GM23338 (cell line): Measurements from ENCODE around the gene HADHB. TPM values are rescaled to one million over a fixed set of nuclear protein-coding genes. Genes with fewer than 3 reads are reported as not detected.

Experiments
- ATAC-seq: fragments of 200-7000 bp; cut with Tn5 transposase; 3 replicates; pipeline ENCODE4 v1.9.1; 2020
- DNase-seq: peaks from one replicate; pipeline ENCODE4 v3.0.0-alpha.2; 2015; ENCODE audit warnings: low spot score
- H2AFZ ChIP-seq: fragments of 200-600 bp; sonication (generic); 2 replicates; pipeline ENCODE4 v1.8.0; 2016; ENCODE audit warnings: antibody characterized with exemption, mild to moderate bottlenecking, moderate library complexity
- H3F3A ChIP-seq: fragments of 200-600 bp; sonication (generic); replicated peaks from 2 replicates; pipeline ENCODE4 v1.8.0; 2017; ENCODE audit warnings: antibody characterized with exemption, mixed run types, low read depth
- H3K27ac ChIP-seq: fragments of 200-600 bp; sonication (generic); 2 replicates; pipeline ENCODE4 v1.6.1; 2016; ENCODE audit warnings: low read depth
- H3K27me3 ChIP-seq: fragments of 200-600 bp; sonication (generic); 2 replicates; pipeline ENCODE4 v1.8.0; 2016; ENCODE audit warnings: mild to moderate bottlenecking, mixed run types, moderate library complexity; ENCODE audit not compliant: insufficient read depth
- H3K36me3 ChIP-seq: fragments of 200-600 bp; sonication (generic); 2 replicates; pipeline ENCODE4 v1.8.0; 2016; ENCODE audit warnings: mild to moderate bottlenecking; ENCODE audit not compliant: insufficient read depth
- H3K4me1 ChIP-seq: fragments of 200-600 bp; sonication (generic); 2 replicates; pipeline ENCODE4 v1.8.0; 2016; ENCODE audit warnings: mild to moderate bottlenecking, moderate library complexity; ENCODE audit not compliant: insufficient read depth
- H3K4me2 ChIP-seq: fragments of 200-600 bp; sonication (generic); 2 replicates; pipeline ENCODE4 v1.7.1; 2017; ENCODE audit warnings: mixed run types
- H3K4me3 ChIP-seq: fragments of 200-600 bp; sonication (generic); 2 replicates; pipeline ENCODE4 v1.6.1; 2016; ENCODE audit warnings: mixed run types
- H3K79me2 ChIP-seq: fragments of 200-600 bp; sonication (generic); replicated peaks from 2 replicates; pipeline ENCODE4 v1.8.0; 2017; ENCODE audit warnings: mild to moderate bottlenecking; ENCODE audit not compliant: insufficient read depth
- H3K9me2 ChIP-seq: fragments of 200-600 bp; sonication (generic); 2 replicates; pipeline ENCODE4 v1.8.0; 2017; ENCODE audit not compliant: insufficient read depth
- H4K20me1 ChIP-seq: fragments of 200-600 bp; sonication (generic); replicated peaks from 2 replicates; pipeline ENCODE4 v1.8.0; 2017; ENCODE audit warnings: mild to moderate bottlenecking; ENCODE audit not compliant: insufficient read depth
- H3K27ac Mint-ChIP-seq: 2 replicates; pipeline ENCODE4 v1.8.0; 2020; ENCODE audit warnings: inconsistent platforms, mild to moderate bottlenecking, moderate library complexity, mixed read lengths
- H3K27me3 Mint-ChIP-seq: 3 replicates; pipeline ENCODE4 v1.8.0; 2022; ENCODE audit warnings: low read depth, mild to moderate bottlenecking, moderate library complexity, mixed read lengths, inconsistent platforms; ENCODE audit not compliant: insufficient read depth, poor library complexity
- H3K36me3 Mint-ChIP-seq: 3 replicates; pipeline ENCODE4 v1.8.0; 2021; ENCODE audit warnings: low read depth, mild to moderate bottlenecking, inconsistent platforms, moderate library complexity, mixed read lengths
- H3K4me1 Mint-ChIP-seq: 3 replicates; pipeline ENCODE4 v1.8.0; 2020; ENCODE audit warnings: mild to moderate bottlenecking, inconsistent platforms, mixed read lengths
- H3K4me3 Mint-ChIP-seq: 3 replicates; pipeline ENCODE4 v1.8.0; 2021; ENCODE audit warnings: moderate library complexity, mild to moderate bottlenecking, inconsistent platforms, mixed read lengths
- H3K9me3 Mint-ChIP-seq: 3 replicates; pipeline ENCODE4 v1.8.0; 2020; ENCODE audit warnings: moderate library complexity, mild to moderate bottlenecking, inconsistent platforms, mixed read lengths
- CREB1 ChIP-seq: fragments of 250-450 bp; sonication (Bioruptor Pico); IDR thresholded peaks from 2 replicates; pipeline ENCODE4 v1.5.0; 2020; ENCODE audit warnings: low read depth, mild to moderate bottlenecking, moderate library complexity
- EZH2 ChIP-seq: fragments of 200-600 bp; sonication (generic); IDR thresholded peaks from one replicate; pipeline ENCODE4 v1.8.0; 2017; ENCODE audit warnings: antibody characterized with exemption, mild to moderate bottlenecking, low read depth; ENCODE audit not compliant: unreplicated experiment
- EZH2phosphoT487 ChIP-seq: fragments of 200-600 bp; sonication (generic); IDR thresholded peaks from one replicate; pipeline ENCODE4 v1.8.1; 2018; ENCODE audit warnings: antibody characterized with exemption; ENCODE audit not compliant: unreplicated experiment
- JUNB ChIP-seq: IDR thresholded peaks from one replicate; pipeline ENCODE4 v1.6.1; 2016; ENCODE audit warnings: antibody characterized with exemption; ENCODE audit not compliant: unreplicated experiment
- NANOG ChIP-seq: IDR thresholded peaks from 2 replicates; pipeline ENCODE4 v1.6.1; 2016; ENCODE audit warnings: antibody characterized with exemption, borderline replicate concordance
- POLR2AphosphoS5 ChIP-seq: IDR thresholded peaks from 2 replicates; pipeline ENCODE4 v1.6.1; 2016; ENCODE audit warnings: antibody characterized with exemption, low read depth
- ZNF114 ChIP-seq: fragments of 250-450 bp; sonication (Bioruptor Pico); IDR thresholded peaks from 2 replicates; pipeline ENCODE4 v1.5.0; 2020; ENCODE audit warnings: mild to moderate bottlenecking, moderate library complexity
- ZNF331 ChIP-seq: fragments of 250-450 bp; sonication (Bioruptor Pico); IDR thresholded peaks from 2 replicates; pipeline ENCODE4 v1.5.0; 2020; ENCODE audit warnings: low read depth, mild to moderate bottlenecking, moderate library complexity
- polyA plus RNA-seq: library from polyadenylated mRNA; unstranded; fragments of >200 nt; fragmentation: Nextera tagmentation; extraction: Ambion mirVana; gene quantifications from 2 replicates; pipeline ENCODE4 v1.2.1, GENCODE V29; 2016
- total RNA-seq: library from RNA; depleted of rRNA; stranded (reverse); fragments of >200 nt; shearing (Covaris generic); gene quantifications from 2 replicates; pipeline ENCODE4 v1.2.3, GENCODE V29; 2014
- TF ChIP-seq, protein P1 (sequence below), 2 experiments: fragments of 200-600 bp in 1 of 2; sonication (generic) in 1 of 2; conservative IDR thresholded peaks; 2 replicates each; pipeline versions ENCODE4 v1.5.1 to v1.6.1; 2016 to 2017; ENCODE audit warnings: antibody characterized with exemption in 2 of 2, low read depth in 2 of 2, mild to moderate bottlenecking in 2 of 2, moderate library complexity in 1 of 2
- TF ChIP-seq, protein P2 (sequence below): IDR thresholded peaks from 2 replicates; pipeline ENCODE4 v1.6.1; 2016; ENCODE audit warnings: antibody characterized with exemption

Gene HADHB
- total and polyA plus RNA-seq, 2 experiments from 2014 or later = 41.1 to 43.4 TPM

- Mint-ChIP-seq H3K4me3 (no peak overlapping the region), H3K9me3 (no peaks in the 10 kb centered on the region), H3K36me3 (peaks cover 6% of the 10 kb centered on the region; the same call in 2 of the 3 replicates), H3K27me3 (peaks cover 14% of the 10 kb centered on the region), H3K27ac (no peak overlapping the region), H3K4me1 (peaks cover 33% of the 10 kb centered on the region)
- Histone ChIP-seq H3F3A (no peaks in the 10 kb centered on the region), H3K4me2 (no peak overlapping the region), H3K9me2 (no peaks in the 10 kb centered on the region), H3K36me3 (no peaks in the 10 kb centered on the region), H3K79me2 (no peaks in the 10 kb centered on the region), H3K27me3 (no peaks in the 10 kb centered on the region), H4K20me1 (no peaks in the 10 kb centered on the region), H3K4me3 (no peak overlapping the region), H3K4me1 (no peaks in the 10 kb centered on the region), H3K27ac (no peak overlapping the region), H2AFZ (no peak overlapping the region)
- ATAC-seq (peak; percentile 75), DNase-seq (peak; percentile 65)
- TF ChIP-seq EZH2phosphoT487 = no peak
- TF ChIP-seq, protein P1, sequence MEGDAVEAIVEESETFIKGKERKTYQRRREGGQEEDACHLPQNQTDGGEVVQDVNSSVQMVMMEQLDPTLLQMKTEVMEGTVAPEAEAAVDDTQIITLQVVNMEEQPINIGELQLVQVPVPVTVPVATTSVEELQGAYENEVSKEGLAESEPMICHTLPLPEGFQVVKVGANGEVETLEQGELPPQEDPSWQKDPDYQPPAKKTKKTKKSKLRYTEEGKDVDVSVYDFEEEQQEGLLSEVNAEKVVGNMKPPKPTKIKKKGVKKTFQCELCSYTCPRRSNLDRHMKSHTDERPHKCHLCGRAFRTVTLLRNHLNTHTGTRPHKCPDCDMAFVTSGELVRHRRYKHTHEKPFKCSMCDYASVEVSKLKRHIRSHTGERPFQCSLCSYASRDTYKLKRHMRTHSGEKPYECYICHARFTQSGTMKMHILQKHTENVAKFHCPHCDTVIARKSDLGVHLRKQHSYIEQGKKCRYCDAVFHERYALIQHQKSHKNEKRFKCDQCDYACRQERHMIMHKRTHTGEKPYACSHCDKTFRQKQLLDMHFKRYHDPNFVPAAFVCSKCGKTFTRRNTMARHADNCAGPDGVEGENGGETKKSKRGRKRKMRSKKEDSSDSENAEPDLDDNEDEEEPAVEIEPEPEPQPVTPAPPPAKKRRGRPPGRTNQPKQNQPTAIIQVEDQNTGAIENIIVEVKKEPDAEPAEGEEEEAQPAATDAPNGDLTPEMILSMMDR (conservative IDR thresholded peaks at IDR 0.05; ENCODE audit: low read depth in 2 of 2) = peak; percentile 49 to 81
Measured at GRCh38 chr2:26314243-26314642, 69.5 kb downstream of the HADHB start.

DNA sequence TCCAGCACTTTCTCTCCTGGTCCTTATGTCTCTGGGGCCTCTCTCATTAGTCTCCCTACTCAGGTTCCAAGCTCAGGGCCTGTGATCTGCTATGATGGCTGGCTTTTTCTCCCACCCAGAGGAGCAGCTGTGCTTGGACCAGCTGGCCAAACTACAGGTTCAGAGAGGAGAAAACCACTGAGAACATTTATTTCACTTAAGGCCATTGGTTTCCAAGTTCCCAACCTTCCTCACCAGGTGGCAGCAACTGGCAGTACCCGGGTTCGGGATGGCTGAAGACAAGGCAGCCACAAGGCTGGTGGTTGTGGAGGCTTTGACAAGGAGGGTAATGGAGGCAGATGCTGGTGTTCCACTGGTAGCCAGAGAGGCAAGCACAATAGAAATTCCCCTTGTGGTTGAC is 71.3 kb downstream of the HADHB start:
- H3K27ac ChIP-seq = no peak overlapping the region
- H3K4me1 ChIP-seq = peaks cover 2% of the 10 kb centered on the region; the same call in 1 of the 2 replicates
- Mint-ChIP-seq H3K4me3 (no peak overlapping the region), H3K4me1 (peaks cover 36% of the 10 kb centered on the region), H3K27ac (no peak overlapping the region), H3K9me3 (no peaks in the 10 kb centered on the region), H3K36me3 (peaks cover 3% of the 10 kb centered on the region; the same call in 1 of the 3 replicates), H3K27me3 (peaks cover 14% of the 10 kb centered on the region)
- no peak overlapping the region for H3K4me3 ChIP-seq
- no peaks in the 10 kb centered on the region for H3K27me3 ChIP-seq
- H3F3A ChIP-seq = no peaks in the 10 kb centered on the region
- no peaks in the 10 kb centered on the region for H3K9me2 ChIP-seq
- no peaks in the 10 kb centered on the region for H4K20me1 ChIP-seq
- ATAC-seq = peak; percentile 8; the same call in 1 of the 3 replicates
- H2AFZ ChIP-seq = no peak overlapping the region
- no peaks in the 10 kb centered on the region for H3K36me3 ChIP-seq
- H3K79me2 ChIP-seq = no peaks in the 10 kb centered on the region
- no peak overlapping the region for H3K4me2 ChIP-seq
- peak; percentile 43 for DNase-seq
- TF ChIP-seq ZNF331 (no peak), EZH2phosphoT487 (no peak)
- TF ChIP-seq, protein P1 (conservative IDR thresholded peaks at IDR 0.05; ENCODE audit: low read depth in 2 of 2) = peak; percentile 35 to 51

DNA sequence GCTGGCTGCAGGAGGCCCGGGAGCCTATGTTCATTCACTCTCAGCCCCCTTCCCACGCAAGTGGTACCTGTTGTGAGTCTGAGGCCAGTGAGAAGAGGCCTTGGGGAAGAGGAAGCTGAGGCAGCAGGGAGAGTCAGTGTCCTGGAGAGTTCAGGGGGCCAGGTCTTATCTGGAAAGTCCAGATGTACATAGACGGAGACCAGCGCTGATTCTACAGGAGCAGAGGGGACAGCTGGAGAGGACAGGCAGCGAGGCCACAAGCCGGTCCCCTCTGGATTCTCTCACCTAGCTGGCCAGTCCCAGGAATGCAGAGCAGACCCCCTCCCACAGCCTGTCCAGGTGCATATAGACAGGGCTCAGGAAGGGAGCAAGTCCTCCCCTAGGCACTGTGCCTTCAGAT is 72.1 kb downstream of the HADHB start:
- H3K4me3 Mint-ChIP-seq = no peak overlapping the region
- no peaks in the 10 kb centered on the region for H4K20me1 ChIP-seq
- H3K9me3 Mint-ChIP-seq = no peaks in the 10 kb centered on the region
- H3K4me3 ChIP-seq = no peak overlapping the region
- H3K4me1 Mint-ChIP-seq = peaks cover 36% of the 10 kb centered on the region
- no peak overlapping the region for H3K27ac ChIP-seq
- no peak for DNase-seq
- H3K9me2 ChIP-seq = no peaks in the 10 kb centered on the region
- H3K27ac Mint-ChIP-seq = no peak overlapping the region
- no peaks in the 10 kb centered on the region for H3K36me3 ChIP-seq
- peaks cover 13% of the 10 kb centered on the region for H3K27me3 Mint-ChIP-seq
- no peaks in the 10 kb centered on the region; the same call in 2 of the 3 replicates for H3K36me3 Mint-ChIP-seq
- H2AFZ ChIP-seq = no peak overlapping the region
- H3F3A ChIP-seq = no peaks in the 10 kb centered on the region
- no peak overlapping the region for H3K4me2 ChIP-seq
- H3K4me1 ChIP-seq = peaks cover 2% of the 10 kb centered on the region; the same call in 1 of the 2 replicates
- no peak for ATAC-seq
- H3K27me3 ChIP-seq = no peaks in the 10 kb centered on the region
- H3K79me2 ChIP-seq = no peaks in the 10 kb centered on the region
- TF ChIP-seq, protein P2, sequence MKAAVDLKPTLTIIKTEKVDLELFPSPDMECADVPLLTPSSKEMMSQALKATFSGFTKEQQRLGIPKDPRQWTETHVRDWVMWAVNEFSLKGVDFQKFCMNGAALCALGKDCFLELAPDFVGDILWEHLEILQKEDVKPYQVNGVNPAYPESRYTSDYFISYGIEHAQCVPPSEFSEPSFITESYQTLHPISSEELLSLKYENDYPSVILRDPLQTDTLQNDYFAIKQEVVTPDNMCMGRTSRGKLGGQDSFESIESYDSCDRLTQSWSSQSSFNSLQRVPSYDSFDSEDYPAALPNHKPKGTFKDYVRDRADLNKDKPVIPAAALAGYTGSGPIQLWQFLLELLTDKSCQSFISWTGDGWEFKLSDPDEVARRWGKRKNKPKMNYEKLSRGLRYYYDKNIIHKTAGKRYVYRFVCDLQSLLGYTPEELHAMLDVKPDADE = no peak
- TF ChIP-seq, protein P1 (conservative IDR thresholded peaks at IDR 0.05; ENCODE audit: low read depth in 2 of 2) = no peak
- TF ChIP-seq CREB1 (CRISPR knock-in tag) (no peak), ZNF114 (CRISPR knock-in tag) (no peak), JUNB (no peak), EZH2 (no peak), NANOG (no peak), POLR2AphosphoS5 (no peak), ZNF331 (no peak)
